ENCODE measurements around the gene CD81.
"Not testable (repeated sequence)": the region's sequence is repeated elsewhere in the genome, so short reads cannot be mapped to it uniquely, and the experiment has no call there.

CD81 gene

DNA sequence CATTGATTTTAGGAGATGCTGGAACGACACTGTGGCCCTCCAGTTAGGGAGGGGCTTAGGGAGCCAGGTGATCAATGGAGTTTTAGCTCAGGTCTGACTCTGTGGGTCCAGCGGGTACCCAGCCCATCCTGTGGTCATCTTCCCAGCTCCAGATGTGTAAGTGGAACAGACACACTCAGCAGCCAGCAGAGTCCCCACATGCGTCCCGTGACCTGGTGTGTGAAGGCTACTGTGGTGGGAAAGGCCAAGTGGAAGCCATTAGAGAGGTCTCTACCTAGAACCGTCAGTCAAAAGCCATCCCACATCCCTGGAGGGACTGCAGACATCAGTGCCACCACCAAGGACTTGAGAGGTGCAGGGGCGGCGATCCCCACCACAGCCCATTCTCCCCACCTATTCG is 19.9 kb upstream of the CD81 start:
- Histone ChIP-seq H3K36me3 (no peaks in the 10 kb centered on the region), H3K4me3 (ENCODE audit: low read depth, low read length) (no peak overlapping the region), H3K4me1 (no peaks in the 10 kb centered on the region), H3K27me3 (no peaks in the 10 kb centered on the region), H3K9me3 (no peaks in the 10 kb centered on the region)
- TF ChIP-seq, protein P1, sequence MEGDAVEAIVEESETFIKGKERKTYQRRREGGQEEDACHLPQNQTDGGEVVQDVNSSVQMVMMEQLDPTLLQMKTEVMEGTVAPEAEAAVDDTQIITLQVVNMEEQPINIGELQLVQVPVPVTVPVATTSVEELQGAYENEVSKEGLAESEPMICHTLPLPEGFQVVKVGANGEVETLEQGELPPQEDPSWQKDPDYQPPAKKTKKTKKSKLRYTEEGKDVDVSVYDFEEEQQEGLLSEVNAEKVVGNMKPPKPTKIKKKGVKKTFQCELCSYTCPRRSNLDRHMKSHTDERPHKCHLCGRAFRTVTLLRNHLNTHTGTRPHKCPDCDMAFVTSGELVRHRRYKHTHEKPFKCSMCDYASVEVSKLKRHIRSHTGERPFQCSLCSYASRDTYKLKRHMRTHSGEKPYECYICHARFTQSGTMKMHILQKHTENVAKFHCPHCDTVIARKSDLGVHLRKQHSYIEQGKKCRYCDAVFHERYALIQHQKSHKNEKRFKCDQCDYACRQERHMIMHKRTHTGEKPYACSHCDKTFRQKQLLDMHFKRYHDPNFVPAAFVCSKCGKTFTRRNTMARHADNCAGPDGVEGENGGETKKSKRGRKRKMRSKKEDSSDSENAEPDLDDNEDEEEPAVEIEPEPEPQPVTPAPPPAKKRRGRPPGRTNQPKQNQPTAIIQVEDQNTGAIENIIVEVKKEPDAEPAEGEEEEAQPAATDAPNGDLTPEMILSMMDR (IDR thresholded peaks at IDR 0.05; ENCODE audit: low read depth, low read length): no peak
- no peak for DNase-seq

DNA sequence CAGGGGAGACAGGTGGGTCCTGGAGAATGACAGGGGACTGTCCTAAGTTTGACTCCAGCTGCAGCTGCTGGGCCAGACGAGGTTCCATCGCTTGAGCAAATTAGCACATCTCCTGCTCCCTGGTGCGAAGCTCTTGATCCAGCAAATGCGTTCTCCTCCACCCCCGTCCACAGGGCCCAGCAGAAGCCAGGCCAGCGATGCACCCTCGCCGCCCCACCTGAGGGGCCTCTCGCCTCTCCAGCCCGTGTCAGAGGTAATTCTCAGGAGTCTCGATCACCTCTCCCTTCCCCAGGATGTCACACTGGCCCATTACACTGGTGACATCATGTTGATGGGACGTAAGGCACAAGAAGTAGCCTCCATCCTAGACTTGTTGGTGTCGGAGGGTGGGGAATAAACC is 19.5 kb upstream of the CD81 start:
- not testable (repeated sequence) for DNase-seq; H3K27me3 ChIP-seq; H3K4me3 ChIP-seq (ENCODE audit: low read depth, low read length); H3K4me1 ChIP-seq; H3K36me3 ChIP-seq; H3K9me3 ChIP-seq

DNA sequence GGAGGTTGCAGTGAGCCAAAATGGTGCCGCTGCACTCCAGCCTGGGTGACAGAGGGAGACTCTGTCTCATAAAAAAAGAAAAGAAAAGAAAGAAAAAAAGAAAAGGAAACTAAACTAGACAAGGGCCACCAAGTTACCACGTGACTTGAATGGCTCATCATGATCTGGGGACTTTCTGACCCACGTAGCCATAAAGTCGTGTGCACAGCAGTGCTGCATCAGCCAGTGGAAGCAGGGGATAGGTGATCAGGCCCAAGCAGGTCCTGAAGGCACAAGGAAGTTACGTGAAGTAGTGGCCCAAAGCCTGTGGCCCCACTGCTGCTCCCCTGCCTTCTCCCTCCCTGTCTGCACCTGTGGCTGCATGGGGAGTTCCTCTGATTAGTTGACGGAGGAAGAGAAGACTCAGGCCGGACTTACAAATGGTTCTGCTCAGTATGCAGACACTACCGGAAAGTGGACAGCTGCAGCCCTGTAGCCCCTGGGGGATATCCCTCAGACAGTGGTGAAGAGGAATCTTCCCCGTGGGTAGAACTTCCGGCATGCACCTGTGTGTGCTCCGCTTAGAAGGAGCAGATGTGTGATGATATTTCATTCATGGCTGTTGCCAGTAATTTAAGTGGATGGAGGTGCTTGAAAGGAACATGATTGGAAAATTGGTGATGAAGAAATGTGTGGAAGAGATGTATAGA is 18.2 kb upstream of the CD81 start:
- H3K9me3 ChIP-seq: no peaks in the 10 kb centered on the region
- DNase-seq: no peak
- H3K27me3 ChIP-seq: no peaks in the 10 kb centered on the region
- H3K36me3 ChIP-seq: no peaks in the 10 kb centered on the region
- H3K4me1 ChIP-seq: no peaks in the 10 kb centered on the region
- H3K4me3 ChIP-seq (ENCODE audit: low read depth, low read length): no peak overlapping the region
- TF ChIP-seq, protein P1 (IDR thresholded peaks at IDR 0.05; ENCODE audit: low read depth, low read length): no peak

DNA sequence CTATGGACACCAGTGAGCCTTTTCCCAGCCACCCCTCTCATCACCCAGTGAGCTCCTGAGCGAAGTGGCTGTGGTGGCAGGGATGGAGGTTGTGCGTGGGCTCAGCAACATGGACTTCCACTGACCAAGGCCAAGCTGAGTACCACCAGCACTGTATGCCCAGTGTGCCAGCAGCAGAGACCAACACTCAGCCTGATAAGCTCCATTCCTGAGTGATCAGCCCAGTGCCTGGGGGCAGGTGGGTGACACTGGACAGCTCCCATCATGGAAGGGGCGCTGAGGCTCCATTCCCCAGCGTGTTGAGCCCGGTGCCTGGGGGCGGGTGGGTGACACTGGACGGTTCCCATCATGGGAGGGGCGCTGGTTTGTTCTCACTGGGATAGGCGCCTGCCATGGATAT is 17.6 kb upstream of the CD81 start:
- TF ChIP-seq, protein P1 (IDR thresholded peaks at IDR 0.05; ENCODE audit: low read depth, low read length): no peak
- no peaks in the 10 kb centered on the region for H3K9me3 ChIP-seq
- H3K4me3 ChIP-seq (ENCODE audit: low read depth, low read length): no peak overlapping the region
- H3K27me3 ChIP-seq: no peaks in the 10 kb centered on the region
- H3K4me1 ChIP-seq: no peaks in the 10 kb centered on the region
- no peaks in the 10 kb centered on the region for H3K36me3 ChIP-seq
- no peak for DNase-seq

DNA sequence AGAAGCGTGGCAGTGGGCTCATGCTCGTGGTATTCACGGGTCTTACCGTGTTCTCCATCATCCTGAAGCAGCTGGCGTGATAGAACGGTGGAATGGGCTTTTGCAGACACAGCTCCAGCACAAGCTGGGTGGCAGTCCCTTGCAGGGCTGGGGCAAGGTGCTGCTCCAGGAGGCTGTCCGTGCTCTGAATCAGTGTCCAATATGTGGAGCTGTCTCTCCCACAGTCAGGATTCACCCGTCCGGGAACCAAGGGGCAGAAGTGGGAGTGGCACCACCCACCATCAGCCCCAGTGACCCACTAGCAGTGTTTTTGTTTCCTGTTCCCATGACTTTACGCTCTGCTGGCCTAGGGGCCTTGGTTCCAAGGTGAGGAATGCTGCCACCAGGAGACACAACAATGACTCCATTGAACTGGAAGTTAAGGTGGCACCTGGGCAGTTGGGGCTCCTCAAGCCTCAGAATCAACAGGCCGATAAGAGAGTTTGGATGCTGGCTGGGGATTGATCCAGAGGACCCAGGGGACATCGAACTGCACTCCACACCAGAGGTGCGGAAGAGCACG is 16.9 kb upstream of the CD81 start:
- no peak for DNase-seq
- Histone ChIP-seq H3K36me3 (no peaks in the 10 kb centered on the region), H3K27me3 (no peaks in the 10 kb centered on the region), H3K4me1 (no peaks in the 10 kb centered on the region), H3K4me3 (ENCODE audit: low read depth, low read length) (no peak overlapping the region), H3K9me3 (no peaks in the 10 kb centered on the region)
- TF ChIP-seq, protein P1 (IDR thresholded peaks at IDR 0.05; ENCODE audit: low read depth, low read length): no peak

DNA sequence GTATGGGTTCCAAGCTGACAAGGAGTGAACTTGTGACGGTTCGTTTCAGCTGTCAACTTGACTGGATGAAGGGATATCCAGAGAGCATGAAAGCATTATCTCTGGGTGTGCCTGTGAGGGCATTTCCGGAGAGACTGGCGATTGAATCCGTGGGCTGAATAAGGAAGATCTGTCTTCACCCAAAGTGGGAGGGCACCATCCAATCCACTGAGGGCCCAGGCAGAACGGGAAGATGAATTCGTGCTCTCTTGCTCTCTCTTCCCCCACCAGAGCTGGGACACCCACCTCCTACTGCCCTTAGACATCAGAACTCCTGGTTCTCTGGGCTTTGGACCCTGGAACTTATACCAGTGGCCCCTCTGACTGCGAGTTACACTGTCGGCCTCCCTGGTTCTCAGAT is 15.5 kb upstream of the CD81 start:
- Histone ChIP-seq H3K27me3 (no peaks in the 10 kb centered on the region), H3K36me3 (no peaks in the 10 kb centered on the region), H3K4me3 (ENCODE audit: low read depth, low read length) (no peak overlapping the region), H3K9me3 (no peaks in the 10 kb centered on the region), H3K4me1 (no peaks in the 10 kb centered on the region)
- TF ChIP-seq, protein P1 (IDR thresholded peaks at IDR 0.05; ENCODE audit: low read depth, low read length): no peak
- no peak for DNase-seq

Data from BE2C (cell line).